GM10266 (cell line): ENCODE data around the gene SNRNP40.
A peak's percentile ranks its signal among the peaks of the same experiment; 100 is the strongest.

Source experiments
- DNase-seq: peaks from one replicate; pipeline ENCODE4 v3.0.0; 2012; ENCODE audit errors: extremely low spot score
- CTCF ChIP-seq: IDR thresholded peaks from 2 replicates; pipeline ENCODE4 v1.5.1; 2012; ENCODE audit warnings: mild to moderate bottlenecking, low read depth; ENCODE audit not compliant: control insufficient read depth, insufficient read depth; ENCODE audit errors: missing control alignments

The SNRNP40 gene

GRCh38 chr1:31296486-31297276, at the start of gene SNRNP40, which contains the start of gene ZCCHC17:
Gene SNRNP40 (minus strand): TSS chr1:31296788. CDS start chr1:31296751, 37 bp downstream.
Gene ZCCHC17 (plus strand): TSS chr1:31297032. CDS start chr1:31310099, 13,067 bp downstream.
- TF ChIP-seq CTCF, result peak; percentile 20
- peak; percentile 92 for DNase-seq

GRCh38 chr1:31345635-31346034, 49.0 kb upstream of the SNRNP40 start:
- no peak for DNase-seq
- no peak for TF ChIP-seq CTCF

GRCh38 chr1:31344503-31344902, 47.9 kb upstream of the SNRNP40 start:
- no peak for TF ChIP-seq CTCF
- DNase-seq, result no peak

- TF ChIP-seq CTCF, result no peak
- no peak for DNase-seq
These were observed 40.3 kb upstream of the SNRNP40 start for GRCh38 chr1:31336687-31337467.

- TF ChIP-seq CTCF, result peak; percentile 53
- DNase-seq, result peak; percentile 29
These were observed 38.4 kb upstream of the SNRNP40 start for GRCh38 chr1:31335007-31335406.

- DNase-seq, result no peak
These were observed 30.8 kb upstream of the SNRNP40 start for GRCh38 chr1:31327381-31327780.

More at GRCh38 chr1:31327381-31327780, 30.8 kb upstream of the SNRNP40 start:
- no peak for TF ChIP-seq CTCF
